Activated T-helper 1 cell treated with Interleukin-2 at 50 U/mL for 16 hours (primary cell): ENCODE data around the gene STAG1.

ENCODE experiments used
- DNase-seq: peaks from one replicate; pipeline ENCODE4 v3.0.0-alpha.2; 2020; ENCODE audit warnings: low read depth

Gene STAG1

GRCh38 chr3:136327671-136328070, 424.5 kb downstream of the STAG1 start:
- no peak for DNase-seq

GRCh38 chr3:136326316-136326715, 425.9 kb downstream of the STAG1 start:
- no peak for DNase-seq

- DNase-seq: no peak
Observed at GRCh38 chr3:136311968-136312367, 440.2 kb downstream of the STAG1 start.

GRCh38 chr3:136311261-136311660, 440.9 kb downstream of the STAG1 start:
- no peak for DNase-seq

- no peak for DNase-seq
Observed at GRCh38 chr3:136305879-136306278, 446.3 kb downstream of the STAG1 start.

- DNase-seq: no peak
Observed at GRCh38 chr3:136300444-136300843, 451.7 kb downstream of the STAG1 start.

GRCh38 chr3:136297826-136298225, 454.4 kb downstream of the STAG1 start:
- no peak for DNase-seq

- DNase-seq: no peak
Observed at GRCh38 chr3:136296960-136297359, 455.2 kb downstream of the STAG1 start.

- no peak for DNase-seq
Observed at GRCh38 chr3:136294176-136294575, 458.0 kb downstream of the STAG1 start.

- no peak for DNase-seq
Observed at GRCh38 chr3:136293279-136293678, 458.9 kb downstream of the STAG1 start.

- no peak for DNase-seq
Observed at GRCh38 chr3:136292500-136292899, 459.7 kb downstream of the STAG1 start.

GRCh38 chr3:136291302-136291701, 460.9 kb downstream of the STAG1 start:
- DNase-seq: no peak
